Mesenchymal stem cell (in vitro differentiated cells and primary cell): ENCODE measurements around the gene PSMD13. TPM values are rescaled to one million over a fixed set of nuclear protein-coding genes. Genes with fewer than 3 reads are reported as not detected.
"Not testable (repeated sequence)": the region's sequence is repeated elsewhere in the genome, so short reads cannot be mapped to it uniquely, and the experiment has no call there.

Source experiments
- DNase-seq: peaks from one replicate; pipeline ENCODE4 v3.0.0-alpha.2; 2013
- H2AFZ ChIP-seq: one replicate; pipeline ENCODE4 v1.6.1; 2013; ENCODE audit warnings: low read depth, mild to moderate bottlenecking, control low read depth, inconsistent platforms, low read length, moderate library complexity
- H2AK5ac ChIP-seq: 2 replicates; pipeline ENCODE4 v1.6.1; 2013; ENCODE audit warnings: low read length, moderate library complexity, mild to moderate bottlenecking, inconsistent platforms; ENCODE audit not compliant: severe bottlenecking
- H2BK120ac ChIP-seq: one replicate; pipeline ENCODE4 v1.6.1; 2013; ENCODE audit warnings: low read depth, mild to moderate bottlenecking, inconsistent platforms, low read length, moderate library complexity
- H2BK12ac ChIP-seq, 2 experiments: one replicate each; pipeline ENCODE4 v1.6.1; 2013; ENCODE audit warnings: inconsistent platforms in 2 of 2, low read length in 2 of 2, mild to moderate bottlenecking in 2 of 2, moderate library complexity in 2 of 2, control low read depth in 1 of 2
- H2BK15ac ChIP-seq: one replicate; pipeline ENCODE4 v1.6.1; 2013; ENCODE audit warnings: mild to moderate bottlenecking, low read depth, inconsistent platforms; ENCODE audit not compliant: poor library complexity, severe bottlenecking
- H2BK5ac ChIP-seq: 2 replicates; pipeline ENCODE4 v1.6.1; 2013; ENCODE audit warnings: low read depth, mild to moderate bottlenecking, low read length, control low read depth, inconsistent platforms; ENCODE audit not compliant: poor library complexity, severe bottlenecking
- H3K14ac ChIP-seq, 2 experiments: one replicate each; pipeline ENCODE4 v1.6.1; 2013; ENCODE audit warnings: inconsistent platforms in 2 of 2, low read length in 2 of 2, control low read depth in 1 of 2, mild to moderate bottlenecking in 1 of 2, moderate library complexity in 1 of 2
- H3K18ac ChIP-seq, 2 experiments: one replicate each; pipeline ENCODE4 v1.6.1; 2013; ENCODE audit warnings: inconsistent platforms in 2 of 2, low read length in 2 of 2, control low read depth in 1 of 2, low read depth in 1 of 2, mild to moderate bottlenecking in 1 of 2
- H3K23ac ChIP-seq, 2 experiments: one replicate each; pipeline ENCODE4 v1.6.1; 2013; ENCODE audit warnings: inconsistent platforms in 2 of 2, low read length in 2 of 2, mild to moderate bottlenecking in 2 of 2, moderate library complexity in 2 of 2, control low read depth in 1 of 2
- H3K27ac ChIP-seq: 2 replicates; pipeline ENCODE4 v1.5.1; 2013; ENCODE audit warnings: mild to moderate bottlenecking, moderate library complexity, low read length, control low read depth, inconsistent platforms; ENCODE audit not compliant: poor library complexity, severe bottlenecking
- H3K27me3 ChIP-seq, 2 experiments: 2 replicates each; pipeline versions ENCODE4 v1.6.1 to v1.7.0; 2013; ENCODE audit warnings: low read length in 2 of 2, mild to moderate bottlenecking in 2 of 2, moderate library complexity in 2 of 2, control low read depth in 1 of 2, inconsistent platforms in 1 of 2; ENCODE audit not compliant: control insufficient read depth in 1 of 2, insufficient read depth in 1 of 2
- H3K36me3 ChIP-seq, 2 experiments: 2 replicates each; pipeline versions ENCODE4 v1.6.1 to v1.7.0; 2013; ENCODE audit warnings: low read length in 2 of 2, control low read depth in 1 of 2, inconsistent platforms in 1 of 2, low read depth in 1 of 2, mild to moderate bottlenecking in 1 of 2; ENCODE audit not compliant: insufficient read depth in 2 of 2, control insufficient read depth in 1 of 2
- H3K4ac ChIP-seq, 2 experiments: one replicate each; pipeline ENCODE4 v1.6.1; 2013; ENCODE audit warnings: inconsistent platforms in 2 of 2, low read length in 2 of 2, mild to moderate bottlenecking in 2 of 2, moderate library complexity in 2 of 2, control low read depth in 1 of 2, low read depth in 1 of 2
- H3K4me1 ChIP-seq: 2 replicates; pipeline ENCODE4 v1.6.1; 2013; ENCODE audit warnings: low read depth, low read length, control low read depth; ENCODE audit not compliant: control insufficient read depth, insufficient read depth
- H3K4me2 ChIP-seq: 2 replicates; pipeline ENCODE4 v1.6.1; 2013; ENCODE audit warnings: low read length, mild to moderate bottlenecking, inconsistent platforms; ENCODE audit not compliant: poor library complexity, severe bottlenecking
- H3K4me3 ChIP-seq, 2 experiments: 2 replicates each; pipeline versions ENCODE4 v1.5.1 to v1.7.0; 2013; ENCODE audit warnings: low read length in 2 of 2, mild to moderate bottlenecking in 2 of 2, control low read depth in 1 of 2, low read depth in 1 of 2; ENCODE audit not compliant: insufficient read depth in 1 of 2
- H3K79me1 ChIP-seq: replicated peaks from 2 replicates; pipeline ENCODE4 v1.6.1; 2013; ENCODE audit warnings: mild to moderate bottlenecking, control low read depth, low read length, inconsistent platforms; ENCODE audit not compliant: poor library complexity, severe bottlenecking
- H3K9ac ChIP-seq: 2 replicates; pipeline ENCODE4 v1.7.0; 2013; ENCODE audit warnings: mild to moderate bottlenecking, low read length, moderate library complexity
- H3K9me3 ChIP-seq: 2 replicates; pipeline ENCODE4 v1.7.0; 2013; ENCODE audit warnings: mild to moderate bottlenecking, low read length; ENCODE audit not compliant: control insufficient read depth
- H4K8ac ChIP-seq: one replicate; pipeline ENCODE4 v1.6.1; 2013; ENCODE audit warnings: inconsistent platforms, mild to moderate bottlenecking, low read length, moderate library complexity
- H4K91ac ChIP-seq: one replicate; pipeline ENCODE4 v1.6.1; 2013; ENCODE audit warnings: mild to moderate bottlenecking, low read length, inconsistent platforms
- WGBS: methylation state at CpG from one replicate; pipeline ENCODE4 v1.1.7; 2013; ENCODE audit warnings: mixed read lengths; 5-methylcytosine and 5-hydroxymethylcytosine counted together
- polyA plus RNA-seq, 2 experiments: library from polyadenylated mRNA; stranded (reverse); fragments of 200-250 nt; gene quantifications; one replicate each; pipeline ENCODE4 v1.2.3, GENCODE V29; 2013

PSMD13 gene
- polyA plus RNA-seq (2013, experiment 1 of 2), result 66.4 TPM
- 68.0 TPM for polyA plus RNA-seq (2013, experiment 2 of 2)

- under 1% methylated on average over 59 of the region's 62 CpGs for WGBS
- peaks cover 31% of the 10 kb centered on the region for H3K79me1 ChIP-seq
- H3K4me1 ChIP-seq, result peaks cover 6% of the 10 kb centered on the region
- peak within 1 kb of the TSS in 1 of 2 experiments; percentile 2 for H3K23ac ChIP-seq
- DNase-seq, result peak; percentile 90
- no peak within 1 kb of the TSS for H2BK15ac ChIP-seq
- peak within 1 kb of the TSS; percentile 77 for H2BK120ac ChIP-seq
- no peaks in the 10 kb centered on the region for H3K9me3 ChIP-seq
- H3K27ac ChIP-seq, result peak within 1 kb of the TSS; percentile 92
- peak within 1 kb of the TSS; percentile 98 for H3K9ac ChIP-seq
- no peak within 1 kb of the TSS for H2BK5ac ChIP-seq
- peaks cover 17 to 35% of the 10 kb centered on the region in 2 experiments for H3K36me3 ChIP-seq
- peak within 1 kb of the TSS; percentile 50 for H4K8ac ChIP-seq
- H2AK5ac ChIP-seq, result no peak within 1 kb of the TSS
- peak within 1 kb of the TSS; percentile 85 to 91 for H3K18ac ChIP-seq
- peak within 1 kb of the TSS in 1 of 2 experiments; percentile 40 for H2BK12ac ChIP-seq
- H4K91ac ChIP-seq, result peak within 1 kb of the TSS; percentile 86
- peak within 1 kb of the TSS; percentile 85 to 100 for H3K4me3 ChIP-seq
- H2AFZ ChIP-seq, result peak within 1 kb of the TSS; percentile 2
- H3K4ac ChIP-seq, result peak within 1 kb of the TSS; percentile 66 to 81
- H3K4me2 ChIP-seq, result peak within 1 kb of the TSS; percentile 88
- peak within 1 kb of the TSS in 1 of 2 experiments; percentile 80 for H3K14ac ChIP-seq
- no peaks in the 10 kb centered on the region for H3K27me3 ChIP-seq
These were observed at the start of gene PSMD13 for GRCh38 chr11:236774-237767. PSMD13 (plus strand) TSS chr11:236976; CDS start chr11:237050, 74 bp downstream.

- not testable (repeated sequence) for H3K4ac ChIP-seq, H2BK12ac ChIP-seq, H3K27me3 ChIP-seq, H2BK120ac ChIP-seq, H3K9ac ChIP-seq, DNase-seq, H4K91ac ChIP-seq, H3K18ac ChIP-seq, H3K4me1 ChIP-seq, H2BK15ac ChIP-seq, H3K79me1 ChIP-seq, H2BK5ac ChIP-seq, H2AK5ac ChIP-seq, H3K4me2 ChIP-seq, H2AFZ ChIP-seq, H3K27ac ChIP-seq, H3K23ac ChIP-seq, H3K4me3 ChIP-seq, H3K14ac ChIP-seq, H4K8ac ChIP-seq, H3K36me3 ChIP-seq, H3K9me3 ChIP-seq
- 89% methylated on average over 24 of the region's 55 CpGs for WGBS
These were observed 47.5 kb upstream of the PSMD13 start for GRCh38 chr11:189200-189783.

- not testable (repeated sequence) for H3K4ac ChIP-seq, H3K36me3 ChIP-seq, H3K9ac ChIP-seq, H2BK12ac ChIP-seq, H4K91ac ChIP-seq, H3K14ac ChIP-seq, H3K79me1 ChIP-seq, H3K18ac ChIP-seq, H2AK5ac ChIP-seq, H3K9me3 ChIP-seq, H2BK15ac ChIP-seq, H4K8ac ChIP-seq, H3K4me3 ChIP-seq, H3K4me2 ChIP-seq, H3K23ac ChIP-seq, H3K27ac ChIP-seq, H3K27me3 ChIP-seq, H2BK120ac ChIP-seq, H2AFZ ChIP-seq, DNase-seq, H2BK5ac ChIP-seq, H3K4me1 ChIP-seq
- 92% methylated on average over 4 of the region's 25 CpGs for whole genome bisulfite sequencing
These were observed 46.9 kb upstream of the PSMD13 start for GRCh38 chr11:189843-190311.

GRCh38 chr11:190546-190945 is 46.2 kb upstream of the PSMD13 start:
- H2BK12ac ChIP-seq, H3K4me3 ChIP-seq, H2BK5ac ChIP-seq, H3K9ac ChIP-seq, H2BK15ac ChIP-seq, H3K27ac ChIP-seq, H4K91ac ChIP-seq, H3K36me3 ChIP-seq, H3K79me1 ChIP-seq, H2AK5ac ChIP-seq, H3K27me3 ChIP-seq, H3K9me3 ChIP-seq, H2AFZ ChIP-seq, H3K4ac ChIP-seq, DNase-seq, H3K18ac ChIP-seq, H3K14ac ChIP-seq, H3K4me2 ChIP-seq, H3K4me1 ChIP-seq, H2BK120ac ChIP-seq, H3K23ac ChIP-seq, H4K8ac ChIP-seq: not testable (repeated sequence)
- no CpG with 5 or more reads among the region's 5 CpGs for WGBS
